Measurements from ENCODE around the gene EFCAB6. TPM values are rescaled to one million over a fixed set of nuclear protein-coding genes. Genes with fewer than 3 reads are reported as not detected.

The EFCAB6 gene
- total RNA-seq, 1 donor from 2014 or later, result not detected

- Mint-ChIP-seq H3K27me3 (peaks cover 11% of the 10 kb centered on the region), H3K9me3 (peaks cover 18% of the 10 kb centered on the region), H3K4me3 (no peak overlapping the region), H3K36me3 (ENCODE audit: low read depth) (no peaks in the 10 kb centered on the region), H3K4me1 (no peaks in the 10 kb centered on the region), H3K27ac (no peak overlapping the region)
- no peak for TF ChIP-seq CTCF (IDR thresholded peaks at IDR 0.05)
- CTCF ChIA-PET, result no interaction called here
- intact Hi-C loops (cut with micrococcal nuclease), result no loop called here
- ATAC-seq (ENCODE audit: low read depth) (no peak), DNase-seq (no peak)
- POLR2A ChIA-PET, result no interaction called here
These were observed 105.4 kb downstream of the EFCAB6 start for GRCh38 chr22:43706571-43707328.

GRCh38 chr22:43706151-43706550, 106.0 kb downstream of the EFCAB6 start:
- DNase-seq, result no peak
- H3K4me1 Mint-ChIP-seq, result no peaks in the 10 kb centered on the region
- ChIA-PET POLR2A (no interaction called here), CTCF (no interaction called here)
- H3K36me3 Mint-ChIP-seq (ENCODE audit: low read depth), result no peaks in the 10 kb centered on the region
- intact Hi-C loops (cut with micrococcal nuclease), result no loop called here
- H3K9me3 Mint-ChIP-seq, result peaks cover 18% of the 10 kb centered on the region
- H3K27ac Mint-ChIP-seq, result no peak overlapping the region
- TF ChIP-seq CTCF (IDR thresholded peaks at IDR 0.05), result no peak
- H3K27me3 Mint-ChIP-seq, result peaks cover 11% of the 10 kb centered on the region
- no peak overlapping the region for H3K4me3 Mint-ChIP-seq
- ATAC-seq (ENCODE audit: low read depth), result no peak

- no peaks in the 10 kb centered on the region for H3K36me3 Mint-ChIP-seq (ENCODE audit: low read depth)
- no peak overlapping the region for H3K27ac Mint-ChIP-seq
- no peak for ATAC-seq (ENCODE audit: low read depth)
- intact Hi-C loops (cut with micrococcal nuclease), result no loop called here
- H3K27me3 Mint-ChIP-seq, result peaks cover 11% of the 10 kb centered on the region
- no peak overlapping the region for H3K4me3 Mint-ChIP-seq
- H3K4me1 Mint-ChIP-seq, result no peaks in the 10 kb centered on the region
- POLR2A ChIA-PET, result no interaction called here
- DNase-seq, result no peak
- H3K9me3 Mint-ChIP-seq, result peaks cover 18% of the 10 kb centered on the region
- CTCF ChIA-PET, result no interaction called here
- TF ChIP-seq CTCF (IDR thresholded peaks at IDR 0.05), result no peak
These were observed 108.1 kb downstream of the EFCAB6 start for GRCh38 chr22:43704051-43704450.

GRCh38 chr22:43698403-43698802, 113.7 kb downstream of the EFCAB6 start:
- H3K27me3 Mint-ChIP-seq, result peaks cover 7% of the 10 kb centered on the region
- ChIA-PET CTCF (no interaction called here), POLR2A (no interaction called here)
- TF ChIP-seq CTCF (IDR thresholded peaks at IDR 0.05), result no peak
- intact Hi-C loops (cut with micrococcal nuclease), result no loop called here
- DNase-seq, result no peak
- H3K36me3 Mint-ChIP-seq (ENCODE audit: low read depth), result no peaks in the 10 kb centered on the region
- no peak overlapping the region for H3K4me3 Mint-ChIP-seq
- no peaks in the 10 kb centered on the region for H3K4me1 Mint-ChIP-seq
- ATAC-seq (ENCODE audit: low read depth), result no peak
- no peak overlapping the region for H3K27ac Mint-ChIP-seq
- H3K9me3 Mint-ChIP-seq, result peaks cover 6% of the 10 kb centered on the region

GRCh38 chr22:43697894-43698293, 114.2 kb downstream of the EFCAB6 start:
- H3K36me3 Mint-ChIP-seq (ENCODE audit: low read depth), result no peaks in the 10 kb centered on the region
- POLR2A ChIA-PET, result no interaction called here
- H3K4me3 Mint-ChIP-seq, result no peak overlapping the region
- H3K4me1 Mint-ChIP-seq, result no peaks in the 10 kb centered on the region
- peaks cover 11% of the 10 kb centered on the region for H3K27me3 Mint-ChIP-seq
- no peak for DNase-seq
- intact Hi-C loops (cut with micrococcal nuclease), result no loop called here
- no peak overlapping the region for H3K27ac Mint-ChIP-seq
- CTCF ChIA-PET, result no interaction called here
- ATAC-seq (ENCODE audit: low read depth), result no peak
- no peak for TF ChIP-seq CTCF (IDR thresholded peaks at IDR 0.05)
- peaks cover 2% of the 10 kb centered on the region for H3K9me3 Mint-ChIP-seq
